ENCODE measurements around the gene GCLM.

- no peak for TF ChIP-seq CTCF (IDR thresholded peaks at IDR 0.05)
- no peak for TF ChIP-seq POLR2A (IDR thresholded peaks at IDR 0.05; ENCODE audit: low read depth)
- TF ChIP-seq POLR2AphosphoS5 (IDR thresholded peaks at IDR 0.05), result no peak
These were observed 10.6 kb upstream of the GCLM start for GRCh38 chr1:93919780-93920179.

Measured in esophagus muscularis mucosa (tissue), 3 donors.